NCI-H2171 treated with DMSO at 0.1 percent for 48 hours (cell line): Measurements from ENCODE around the gene G2E3.
"Not testable (repeated sequence)": the region's sequence is repeated elsewhere in the genome, so short reads cannot be mapped to it uniquely, and the experiment has no call there.

Source experiments
- DNase-seq: peaks from one replicate; lab custom pipeline; 2025; lab: John Stamatoyannopoulos, UW

The G2E3 gene

GRCh38 chr14:30558675-30559555 lies at the start of gene G2E3:
Gene G2E3 (plus strand): TSS chr14:30559158. CDS start chr14:30581080, 21,922 bp downstream.
- DNase-seq = peak; percentile 94

- DNase-seq = no peak
Observed at GRCh38 chr14:30517737-30518136, 41.2 kb upstream of the G2E3 start.

GRCh38 chr14:30518867-30519560 lies 39.9 kb upstream of the G2E3 start:
- DNase-seq = no peak

GRCh38 chr14:30519961-30520360 lies 39.0 kb upstream of the G2E3 start:
- DNase-seq = no peak

- no peak for DNase-seq
Observed at GRCh38 chr14:30520536-30520935, 38.4 kb upstream of the G2E3 start.

GRCh38 chr14:30521899-30522736 lies 36.8 kb upstream of the G2E3 start:
- peak; percentile 68 for DNase-seq

GRCh38 chr14:30525833-30526232 lies 33.1 kb upstream of the G2E3 start:
- no peak for DNase-seq

- DNase-seq = no peak
Observed at GRCh38 chr14:30527196-30527595, 31.8 kb upstream of the G2E3 start.

- DNase-seq = no peak
Observed at GRCh38 chr14:30528119-30528518, 30.8 kb upstream of the G2E3 start.

- no peak for DNase-seq
Observed at GRCh38 chr14:30528778-30529642, 29.9 kb upstream of the G2E3 start.

GRCh38 chr14:30532264-30532663 lies 26.7 kb upstream of the G2E3 start:
- no peak for DNase-seq

- no peak for DNase-seq
Observed at GRCh38 chr14:30533126-30533525, 25.8 kb upstream of the G2E3 start.

GRCh38 chr14:30541318-30541717 lies 17.6 kb upstream of the G2E3 start:
- DNase-seq = no peak

- not testable (repeated sequence) for DNase-seq
Observed at GRCh38 chr14:30546735-30547134, 12.2 kb upstream of the G2E3 start.

GRCh38 chr14:30547388-30548048 lies 11.4 kb upstream of the G2E3 start:
- DNase-seq = no peak

GRCh38 chr14:30550335-30550734 lies 8.6 kb upstream of the G2E3 start:
- DNase-seq = no peak

- DNase-seq = no peak
Observed at GRCh38 chr14:30551460-30551859, 7.5 kb upstream of the G2E3 start.

GRCh38 chr14:30553311-30553989 lies 5.5 kb upstream of the G2E3 start:
- DNase-seq = no peak

- DNase-seq = no peak
Observed at GRCh38 chr14:30558362-30558674, 640 bp upstream of the G2E3 start.

GRCh38 chr14:30559638-30560091 lies 707 bp downstream of the G2E3 start:
- peak; percentile 63 for DNase-seq
